Measurements from ENCODE around the gene UNK. TPM values are rescaled to one million over a fixed set of nuclear protein-coding genes. Genes with fewer than 3 reads are reported as not detected.

UNK gene
- total RNA-seq, 2 experiments from 2014 or later, result 33.7 to 36.1 TPM

- no peak overlapping the region for H3K27ac Mint-ChIP-seq
These were observed 22.4 kb downstream of the UNK start for GRCh38 chr17:75806822-75807500.

DNA sequence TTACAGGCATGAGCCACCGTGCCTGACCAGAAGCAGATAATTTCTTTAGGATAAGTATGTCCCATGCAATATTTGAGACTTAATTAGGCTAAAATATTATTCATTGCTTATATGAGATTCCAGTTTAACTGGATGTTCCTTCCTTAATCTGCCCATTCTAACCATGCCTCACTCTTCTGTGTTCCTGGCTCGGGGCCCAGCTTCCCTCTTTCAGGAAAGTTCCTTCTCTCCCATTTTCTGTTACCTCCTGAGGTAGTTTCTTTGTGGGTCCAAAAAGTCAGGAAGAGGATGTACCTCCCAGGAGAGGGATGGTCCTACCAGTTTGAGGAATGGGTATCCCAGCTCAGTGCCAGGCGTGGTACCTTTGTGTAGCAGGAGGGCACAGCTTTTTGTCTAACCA, 23.3 kb downstream of the UNK start:
- H3K9me3 Mint-ChIP-seq, result no peaks in the 10 kb centered on the region
- H3K36me3 Mint-ChIP-seq (ENCODE audit: low read depth), result peaks cover 41% of the 10 kb centered on the region
- TF ChIP-seq, protein P1, sequence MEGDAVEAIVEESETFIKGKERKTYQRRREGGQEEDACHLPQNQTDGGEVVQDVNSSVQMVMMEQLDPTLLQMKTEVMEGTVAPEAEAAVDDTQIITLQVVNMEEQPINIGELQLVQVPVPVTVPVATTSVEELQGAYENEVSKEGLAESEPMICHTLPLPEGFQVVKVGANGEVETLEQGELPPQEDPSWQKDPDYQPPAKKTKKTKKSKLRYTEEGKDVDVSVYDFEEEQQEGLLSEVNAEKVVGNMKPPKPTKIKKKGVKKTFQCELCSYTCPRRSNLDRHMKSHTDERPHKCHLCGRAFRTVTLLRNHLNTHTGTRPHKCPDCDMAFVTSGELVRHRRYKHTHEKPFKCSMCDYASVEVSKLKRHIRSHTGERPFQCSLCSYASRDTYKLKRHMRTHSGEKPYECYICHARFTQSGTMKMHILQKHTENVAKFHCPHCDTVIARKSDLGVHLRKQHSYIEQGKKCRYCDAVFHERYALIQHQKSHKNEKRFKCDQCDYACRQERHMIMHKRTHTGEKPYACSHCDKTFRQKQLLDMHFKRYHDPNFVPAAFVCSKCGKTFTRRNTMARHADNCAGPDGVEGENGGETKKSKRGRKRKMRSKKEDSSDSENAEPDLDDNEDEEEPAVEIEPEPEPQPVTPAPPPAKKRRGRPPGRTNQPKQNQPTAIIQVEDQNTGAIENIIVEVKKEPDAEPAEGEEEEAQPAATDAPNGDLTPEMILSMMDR (IDR thresholded peaks at IDR 0.05), result no peak
- H3K4me1 Mint-ChIP-seq (ENCODE audit: low read depth), result peaks cover 12% of the 10 kb centered on the region
- CTCF ChIA-PET, result no interaction called here
- Histone ChIP-seq H3K4me3 (ENCODE audit: low read length) (no peak overlapping the region), H3K9me3 (ENCODE audit: control insufficient read depth in 1 of 2, insufficient read depth in 1 of 2, low read length in 2 of 2) (no peaks in the 10 kb centered on the region), H3K36me3 (ENCODE audit: insufficient read depth, low read length) (peaks cover 29% of the 10 kb centered on the region), H3K4me1 (ENCODE audit: insufficient read depth, low read length) (no peaks in the 10 kb centered on the region), H3K27ac (ENCODE audit: low read depth in 1 of 2, low read length in 2 of 2) (no peak overlapping the region), H3K27me3 (ENCODE audit: control insufficient read depth in 1 of 2, insufficient read depth in 2 of 2, low read length in 2 of 2) (no peaks in the 10 kb centered on the region)
- POLR2A ChIA-PET, result interaction anchor here (0.6 kb wide), 1 partner anchor 25 kb away, joined by 3 read pairs; no protein-coding TSS in a partner anchor
- no peak for ATAC-seq (ENCODE audit: poor library complexity)
- H3K4me3 Mint-ChIP-seq, result no peak overlapping the region
- intact Hi-C loops (cut with DNase I, micrococcal nuclease), result no loop called here
- no peak for DNase-seq
- H3K27me3 Mint-ChIP-seq, result no peaks in the 10 kb centered on the region
- H3K27ac Mint-ChIP-seq, result no peak overlapping the region

More at GRCh38 chr17:75806822-75807500, 22.4 kb downstream of the UNK start:
- TF ChIP-seq, protein P1 (IDR thresholded peaks at IDR 0.05), result no peak
- H3K27me3 Mint-ChIP-seq, result no peaks in the 10 kb centered on the region
- intact Hi-C loops (cut with DNase I, micrococcal nuclease), result no loop called here
- no peak overlapping the region for H3K4me3 ChIP-seq (ENCODE audit: low read length)
- no peaks in the 10 kb centered on the region for H3K27me3 ChIP-seq (ENCODE audit: control insufficient read depth in 1 of 2, insufficient read depth in 2 of 2, low read length in 2 of 2)
- POLR2A ChIA-PET, result interaction anchor here (0.7 kb wide), 1 partner anchor 16 kb away, joined by 3 read pairs; no protein-coding TSS in a partner anchor
- no peak overlapping the region for H3K4me3 Mint-ChIP-seq
- H3K4me1 ChIP-seq (ENCODE audit: insufficient read depth, low read length), result no peaks in the 10 kb centered on the region
- peaks cover 12% of the 10 kb centered on the region for H3K4me1 Mint-ChIP-seq (ENCODE audit: low read depth)
- H3K9me3 Mint-ChIP-seq, result no peaks in the 10 kb centered on the region
- DNase-seq (no peak), ATAC-seq (ENCODE audit: poor library complexity) (no peak)
- no peak overlapping the region for H3K27ac ChIP-seq (ENCODE audit: low read depth in 1 of 2, low read length in 2 of 2)
- CTCF ChIA-PET, result interaction anchor here (1.1 kb wide), 1 partner anchor 42 kb away, joined by 3 read pairs; the partner anchor contains the start of gene GALK1
- no peaks in the 10 kb centered on the region for H3K9me3 ChIP-seq (ENCODE audit: control insufficient read depth in 1 of 2, insufficient read depth in 1 of 2, low read length in 2 of 2)
- peaks cover 20% of the 10 kb centered on the region for H3K36me3 ChIP-seq (ENCODE audit: insufficient read depth, low read length)
- H3K36me3 Mint-ChIP-seq (ENCODE audit: low read depth), result peaks cover 34% of the 10 kb centered on the region

GRCh38 chr17:75808549-75808904, 23.9 kb downstream of the UNK start:
- H3K4me1 ChIP-seq (ENCODE audit: insufficient read depth, low read length), result no peaks in the 10 kb centered on the region
- DNase-seq (no peak), ATAC-seq (ENCODE audit: poor library complexity) (no peak)
- ChIA-PET CTCF (no interaction called here), POLR2A (interaction anchor here (0.6 kb wide), 1 partner anchor 25 kb away, joined by 3 read pairs; no protein-coding TSS in a partner anchor)
- no peak overlapping the region for H3K27ac ChIP-seq (ENCODE audit: low read depth in 1 of 2, low read length in 2 of 2)
- Mint-ChIP-seq H3K4me1 (ENCODE audit: low read depth) (peaks cover 8% of the 10 kb centered on the region), H3K27ac (no peak overlapping the region), H3K4me3 (no peak overlapping the region), H3K27me3 (no peaks in the 10 kb centered on the region), H3K9me3 (no peaks in the 10 kb centered on the region), H3K36me3 (ENCODE audit: low read depth) (peaks cover 38% of the 10 kb centered on the region)
- H3K36me3 ChIP-seq (ENCODE audit: insufficient read depth, low read length), result peaks cover 36% of the 10 kb centered on the region
- TF ChIP-seq, protein P1 (IDR thresholded peaks at IDR 0.05), result no peak
- H3K27me3 ChIP-seq (ENCODE audit: control insufficient read depth in 1 of 2, insufficient read depth in 2 of 2, low read length in 2 of 2), result no peaks in the 10 kb centered on the region
- H3K4me3 ChIP-seq (ENCODE audit: low read length), result no peak overlapping the region
- H3K9me3 ChIP-seq (ENCODE audit: control insufficient read depth in 1 of 2, insufficient read depth in 1 of 2, low read length in 2 of 2), result no peaks in the 10 kb centered on the region
- intact Hi-C loops (cut with DNase I, micrococcal nuclease), result no loop called here

Data from CD4-positive, alpha-beta T cell (primary cell).